NCI-H82 (cell line): ENCODE data around the gene CDH26.

ENCODE experiments used
- DNase-seq: peaks from one replicate; lab custom pipeline; 2025; lab: John Stamatoyannopoulos, UW

The CDH26 gene

DNA sequence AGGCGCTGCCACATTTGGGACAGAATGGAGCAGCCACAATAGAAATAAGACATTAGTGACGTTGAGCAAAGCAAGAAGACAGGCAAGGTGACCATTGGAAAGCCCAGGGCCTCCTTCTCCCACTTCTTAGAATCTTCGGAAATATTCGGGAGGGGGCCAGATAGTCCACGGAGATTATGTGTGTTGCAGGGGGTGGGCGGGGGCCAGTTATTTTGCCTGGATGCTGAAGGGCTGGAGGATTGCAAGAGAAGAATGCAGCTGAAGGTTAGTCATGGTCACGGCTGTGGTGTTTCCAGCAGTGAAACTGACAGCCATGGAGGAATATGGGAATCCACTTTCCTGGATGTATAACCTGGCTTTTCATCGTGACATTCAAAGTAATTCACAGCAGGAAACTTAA lies 88.6 kb downstream of the CDH26 start:
- no peak for DNase-seq

DNA sequence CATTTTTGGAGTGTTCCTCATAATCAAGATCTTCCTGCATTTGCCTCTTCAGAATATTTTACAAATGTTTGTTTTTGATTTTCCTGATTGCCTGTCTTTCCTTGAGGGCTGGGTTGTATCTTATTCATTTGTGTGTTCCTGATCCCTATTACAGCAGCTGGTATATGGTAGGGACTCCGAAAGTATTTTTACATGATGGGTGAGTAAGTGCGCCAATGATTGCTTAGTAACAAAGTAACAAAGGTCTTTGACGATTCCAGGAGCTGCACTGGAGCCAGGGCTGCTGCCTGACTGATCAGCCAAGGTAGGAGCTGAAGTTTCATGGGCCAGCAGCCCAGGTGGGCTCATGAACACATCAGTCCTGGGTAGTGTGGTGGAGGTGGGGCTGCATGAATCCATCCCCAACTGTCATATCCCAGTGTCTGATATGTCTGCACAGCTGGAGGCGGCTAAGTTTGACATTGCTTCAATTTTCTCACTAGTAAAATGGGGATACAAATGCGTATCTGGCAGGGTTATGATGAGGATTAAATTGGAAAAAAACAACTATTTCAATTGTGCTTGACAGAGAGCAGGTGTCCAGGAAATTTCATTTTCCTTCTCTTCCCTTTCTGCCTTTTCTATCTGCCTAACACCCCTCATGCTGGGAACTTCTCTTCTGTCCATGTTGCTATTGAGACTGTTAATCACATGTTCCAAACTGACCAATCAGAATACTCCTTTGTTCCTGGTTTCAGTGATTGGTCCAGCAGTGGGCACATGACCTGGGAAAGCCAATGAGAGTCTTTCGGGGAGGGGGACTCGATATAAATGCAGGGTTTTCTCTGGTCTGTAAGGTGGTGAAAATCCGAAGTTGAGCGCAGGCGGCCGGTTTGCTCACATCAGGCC lies 90.7 kb downstream of the CDH26 start:
- no peak for DNase-seq

DNA sequence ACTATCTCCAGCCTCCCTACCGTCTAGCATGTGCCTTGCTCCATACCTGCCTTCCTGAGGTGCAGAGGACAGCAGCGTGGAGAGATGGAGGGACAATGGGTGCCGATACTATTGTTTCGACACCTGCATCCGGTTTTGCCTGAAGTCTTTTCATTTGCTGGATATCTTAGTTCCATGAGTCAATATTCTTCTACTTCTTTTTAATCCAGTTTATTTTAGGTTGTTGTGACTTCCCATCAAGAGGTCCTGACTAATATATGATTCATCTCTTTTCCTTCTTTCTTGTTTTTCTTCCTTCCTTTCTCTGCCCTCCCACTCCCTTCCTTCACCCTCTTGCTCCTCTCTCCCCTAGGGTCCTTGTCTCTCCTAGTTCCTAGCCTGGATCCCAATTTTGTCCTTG lies 91.4 kb downstream of the CDH26 start:
- no peak for DNase-seq

DNA sequence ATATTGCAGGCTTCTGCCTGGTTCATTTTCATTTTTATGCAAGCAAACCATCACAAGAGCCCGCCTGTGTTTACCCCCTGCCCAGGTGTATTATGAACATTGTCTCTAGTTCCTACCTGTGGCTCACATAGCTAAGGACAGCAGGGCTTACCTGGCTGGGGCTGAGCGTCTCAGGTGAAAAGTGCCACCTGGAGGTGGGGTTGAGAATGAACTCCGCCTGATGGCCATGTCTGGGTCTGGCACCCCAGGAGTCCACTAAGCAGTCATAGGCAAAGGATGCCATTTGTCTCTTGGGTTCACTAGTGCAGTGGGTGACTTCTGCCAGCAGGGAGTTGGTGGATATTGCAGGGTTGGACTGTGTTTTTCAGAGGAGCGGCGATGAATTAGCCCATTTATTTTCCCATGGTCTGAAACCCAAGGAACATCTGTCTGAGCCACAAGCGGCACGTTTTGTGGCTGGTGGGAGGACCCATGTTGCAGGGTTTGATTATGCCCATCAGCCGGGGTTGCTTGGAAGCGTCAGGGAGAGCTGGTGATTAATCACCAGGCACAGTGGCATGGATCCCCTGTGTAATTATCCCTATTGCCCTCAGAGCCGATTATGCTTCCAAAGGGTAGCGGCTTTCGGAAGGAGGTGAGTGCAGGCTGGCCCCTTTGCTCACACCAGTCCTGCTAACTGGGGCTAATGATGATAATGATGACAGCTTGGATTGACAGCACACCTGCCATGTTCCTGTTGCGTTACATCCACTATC lies 92.1 kb downstream of the CDH26 start:
- peak; percentile 95 for DNase-seq

DNA sequence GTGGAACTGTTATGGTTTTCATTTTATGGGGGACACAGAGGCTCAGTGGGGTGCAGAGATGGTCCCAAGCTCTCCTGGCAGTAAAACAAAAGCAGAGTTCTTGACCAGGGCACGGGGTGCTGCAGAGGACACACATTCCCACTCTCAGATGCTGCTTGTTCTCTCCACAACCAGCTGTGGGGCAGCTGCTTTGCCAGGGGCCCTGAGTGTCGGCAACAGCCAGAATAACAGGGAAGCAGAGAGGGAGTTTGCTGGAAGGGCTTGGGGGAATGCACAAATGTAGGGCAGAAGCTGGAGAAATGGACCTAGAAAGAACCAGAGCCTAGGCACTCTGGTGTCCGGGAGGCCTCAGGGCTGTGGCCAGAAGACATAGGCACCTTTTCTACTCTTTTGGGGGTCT lies 93.7 kb downstream of the CDH26 start:
- no peak for DNase-seq

DNA sequence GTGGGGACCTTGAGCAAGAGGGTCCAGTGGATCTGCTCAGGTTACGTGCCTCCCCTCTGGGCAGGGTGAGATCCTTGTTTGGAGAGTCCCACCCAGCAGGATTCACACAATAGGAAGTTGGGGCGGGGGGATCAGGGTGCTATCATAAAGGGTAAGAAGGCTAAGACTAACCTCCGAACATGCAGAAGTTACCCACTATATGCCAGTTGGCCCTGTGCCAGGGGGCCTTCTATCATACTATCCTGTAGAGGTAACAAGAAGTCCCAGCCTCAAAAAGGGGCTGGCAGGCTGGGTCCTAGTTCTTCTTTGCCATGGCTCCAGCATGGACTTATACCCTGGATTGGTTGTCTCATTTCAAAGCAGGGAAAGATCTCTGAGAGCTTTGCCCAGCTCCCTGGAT lies 94.1 kb downstream of the CDH26 start:
- DNase-seq, result no peak

DNA sequence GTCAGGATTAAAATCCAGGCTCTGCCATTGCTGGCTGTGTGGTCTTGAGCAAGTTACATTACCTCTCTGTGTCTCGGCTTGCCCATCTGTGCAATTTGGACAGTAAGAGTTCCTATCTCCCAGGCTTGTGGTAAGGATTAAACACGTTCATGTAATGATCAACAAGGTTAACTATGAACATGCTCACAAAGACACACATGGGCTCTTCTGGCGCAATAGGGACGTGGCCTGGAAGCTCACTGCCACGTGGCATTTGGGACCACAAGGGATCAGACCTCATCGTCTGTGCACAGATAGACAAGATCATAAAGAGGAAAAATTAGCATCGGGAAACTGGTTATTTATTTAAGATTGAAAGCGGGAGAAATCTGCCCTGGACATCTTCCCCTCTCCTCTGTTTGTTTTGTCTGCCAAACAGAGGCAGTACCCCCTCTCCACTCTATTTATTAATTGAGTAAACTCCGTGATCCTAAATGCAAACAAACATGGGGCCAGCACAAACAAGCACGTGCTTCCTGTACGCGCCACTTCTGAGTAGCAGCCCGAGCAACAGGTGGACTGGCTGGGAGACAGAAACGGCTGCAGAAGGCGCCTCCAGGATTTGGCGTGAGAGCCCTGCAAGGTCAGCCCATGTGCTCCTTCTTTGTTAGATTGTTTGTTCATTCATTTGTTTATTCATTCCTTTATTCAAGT lies 95.0 kb downstream of the CDH26 start:
- peak; percentile 29 for DNase-seq

DNA sequence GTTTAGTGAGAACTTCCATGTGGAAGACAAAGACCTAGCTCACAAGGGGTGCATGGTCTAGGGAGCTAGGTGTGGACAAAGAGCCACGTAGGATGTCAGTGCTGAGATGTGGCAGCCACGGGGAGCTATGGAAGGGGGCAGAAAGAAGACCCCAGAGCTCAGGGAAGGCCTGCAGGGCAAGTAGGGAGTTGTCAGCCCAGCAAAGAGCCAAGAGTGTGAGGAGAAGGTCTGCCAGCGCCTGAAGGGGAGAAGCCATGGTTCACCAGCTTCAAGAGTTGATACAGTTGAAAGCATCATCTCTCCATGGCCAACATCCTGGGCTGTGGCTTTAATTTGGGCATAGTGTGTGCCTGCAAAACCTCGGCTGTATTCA lies 95.6 kb downstream of the CDH26 start:
- no peak for DNase-seq

DNA sequence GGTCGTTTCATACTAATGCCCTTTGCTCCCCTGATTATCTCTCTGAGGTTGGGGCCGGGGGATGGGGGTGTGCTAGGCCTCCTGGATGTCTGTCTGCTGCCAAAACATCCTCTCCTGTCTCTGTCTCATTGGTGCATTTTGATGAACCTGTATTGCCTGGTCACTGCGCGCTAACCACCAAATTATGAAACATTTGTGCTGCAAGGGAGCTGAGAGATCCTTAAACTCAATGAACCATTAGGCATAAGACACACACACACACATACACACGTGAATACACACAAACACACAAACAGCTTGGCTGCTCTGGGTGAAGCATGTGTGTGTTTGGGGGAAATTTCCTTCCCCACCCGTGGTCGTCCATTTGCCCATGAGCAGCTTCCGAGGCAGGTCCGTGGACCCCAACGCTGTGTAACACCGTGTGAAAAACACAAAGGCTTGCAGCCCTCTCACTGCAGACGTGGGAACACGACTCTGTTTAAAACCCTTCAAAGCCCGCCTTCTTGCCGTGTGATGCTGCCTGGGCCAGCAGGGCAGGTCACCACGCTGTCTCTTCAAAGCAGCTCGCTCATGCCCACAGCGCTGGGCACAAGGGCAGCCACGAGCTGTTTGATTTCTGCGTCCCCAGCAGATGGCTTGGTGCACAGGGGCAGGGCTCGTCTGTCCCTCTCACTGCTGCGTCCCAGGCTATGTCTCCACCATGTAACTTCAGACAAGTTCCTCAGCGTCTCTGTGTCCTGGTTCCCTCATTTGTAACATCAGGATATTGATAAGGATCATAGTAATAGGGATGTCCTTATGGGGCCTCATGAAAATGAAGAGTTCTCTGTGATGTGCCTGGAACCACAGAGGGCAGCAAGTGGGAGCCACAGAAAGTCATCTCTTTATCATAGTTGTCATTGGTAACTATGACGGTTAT lies 96.8 kb downstream of the CDH26 start:
- DNase-seq, result peak; percentile 33

DNA sequence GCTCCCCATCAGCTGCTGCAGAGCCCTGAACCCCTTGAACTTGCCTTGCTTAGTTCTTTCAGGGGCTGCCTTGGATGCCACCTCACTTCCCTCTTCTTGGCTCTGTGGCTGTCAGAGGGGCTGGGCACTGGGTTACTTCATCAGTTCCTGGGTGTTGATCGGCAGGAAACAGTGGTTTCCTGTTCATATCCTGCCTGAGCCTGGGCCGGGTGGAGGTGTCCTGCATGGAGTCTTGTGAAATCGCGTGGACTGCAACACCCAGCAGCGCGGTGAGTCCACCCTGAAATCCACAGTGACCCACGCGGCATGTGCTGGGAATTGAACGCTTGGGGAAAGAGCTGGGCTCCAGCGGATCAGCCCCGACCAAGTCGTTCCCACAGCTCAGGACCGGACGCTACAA lies 97.5 kb downstream of the CDH26 start:
- no peak for DNase-seq

DNA sequence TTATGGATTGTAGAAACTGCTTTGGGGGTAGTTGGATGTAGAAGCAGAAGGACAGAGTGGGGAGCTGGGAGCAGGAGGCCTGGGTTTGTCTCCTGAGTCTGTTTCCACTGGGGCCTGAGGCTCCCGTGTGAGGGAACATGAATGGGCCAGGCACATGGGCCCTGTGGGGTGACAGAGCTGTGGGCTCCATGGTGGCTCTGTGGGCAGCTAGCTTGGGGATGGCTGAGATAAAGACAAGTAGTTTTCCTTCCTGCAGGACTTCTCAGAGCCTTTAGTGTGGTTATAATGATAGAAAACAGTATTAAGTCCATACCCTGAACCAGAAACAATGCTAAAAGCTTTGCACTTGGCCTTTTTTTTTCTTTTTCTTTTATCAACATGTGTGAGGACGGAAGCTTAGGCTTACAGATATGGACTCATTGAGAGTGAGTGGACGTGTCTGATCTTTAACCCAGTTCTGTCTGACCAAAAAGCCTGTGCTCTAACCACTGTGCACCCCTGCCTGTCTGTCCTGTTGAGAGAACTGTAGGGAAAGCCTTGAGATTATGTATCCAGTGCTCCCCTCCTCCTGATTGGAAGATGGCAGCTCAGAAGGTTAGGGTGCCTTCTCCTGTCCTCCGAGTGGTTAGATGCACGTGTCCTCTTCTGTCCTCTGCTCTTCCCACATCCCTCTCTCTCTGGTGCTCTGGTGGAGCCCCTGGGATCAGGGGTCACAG lies 98.3 kb downstream of the CDH26 start:
- DNase-seq, result no peak

DNA sequence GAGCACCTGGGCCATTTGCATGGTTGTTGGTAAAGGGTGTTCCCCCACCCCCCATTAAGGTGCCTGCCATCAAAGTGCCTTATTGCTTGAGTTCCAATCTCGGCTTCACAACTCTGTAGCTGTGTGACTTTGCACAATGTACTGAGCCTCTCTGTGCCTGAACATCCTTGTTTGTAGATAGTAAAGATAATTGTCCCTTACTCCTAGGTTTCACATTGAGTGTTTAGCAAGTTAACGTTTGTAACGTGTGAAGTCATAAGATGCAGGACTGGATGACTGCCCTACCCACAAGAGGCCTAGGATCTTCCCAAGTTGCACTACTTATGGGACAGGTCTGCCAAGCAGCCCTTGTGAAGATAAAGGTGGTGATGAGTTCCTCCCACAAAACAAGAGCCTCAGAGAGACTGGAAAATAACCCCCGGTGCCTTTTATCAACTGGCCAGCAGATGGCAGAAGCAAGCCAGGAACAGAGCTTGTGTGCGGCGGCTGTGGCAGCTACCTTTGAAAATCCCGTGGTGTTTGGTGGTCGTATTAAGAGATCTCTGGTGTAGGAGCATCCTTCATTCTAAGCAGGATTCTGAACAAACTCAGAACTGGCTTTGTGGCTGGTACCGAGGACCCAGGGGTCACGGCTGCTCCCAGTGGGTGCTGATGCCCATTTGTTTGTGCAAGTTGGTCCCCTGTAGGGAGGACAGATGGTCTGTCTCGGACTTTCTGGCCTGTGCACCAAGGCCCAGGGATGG lies 99.1 kb downstream of the CDH26 start:
- peak; percentile 90 for DNase-seq

DNA sequence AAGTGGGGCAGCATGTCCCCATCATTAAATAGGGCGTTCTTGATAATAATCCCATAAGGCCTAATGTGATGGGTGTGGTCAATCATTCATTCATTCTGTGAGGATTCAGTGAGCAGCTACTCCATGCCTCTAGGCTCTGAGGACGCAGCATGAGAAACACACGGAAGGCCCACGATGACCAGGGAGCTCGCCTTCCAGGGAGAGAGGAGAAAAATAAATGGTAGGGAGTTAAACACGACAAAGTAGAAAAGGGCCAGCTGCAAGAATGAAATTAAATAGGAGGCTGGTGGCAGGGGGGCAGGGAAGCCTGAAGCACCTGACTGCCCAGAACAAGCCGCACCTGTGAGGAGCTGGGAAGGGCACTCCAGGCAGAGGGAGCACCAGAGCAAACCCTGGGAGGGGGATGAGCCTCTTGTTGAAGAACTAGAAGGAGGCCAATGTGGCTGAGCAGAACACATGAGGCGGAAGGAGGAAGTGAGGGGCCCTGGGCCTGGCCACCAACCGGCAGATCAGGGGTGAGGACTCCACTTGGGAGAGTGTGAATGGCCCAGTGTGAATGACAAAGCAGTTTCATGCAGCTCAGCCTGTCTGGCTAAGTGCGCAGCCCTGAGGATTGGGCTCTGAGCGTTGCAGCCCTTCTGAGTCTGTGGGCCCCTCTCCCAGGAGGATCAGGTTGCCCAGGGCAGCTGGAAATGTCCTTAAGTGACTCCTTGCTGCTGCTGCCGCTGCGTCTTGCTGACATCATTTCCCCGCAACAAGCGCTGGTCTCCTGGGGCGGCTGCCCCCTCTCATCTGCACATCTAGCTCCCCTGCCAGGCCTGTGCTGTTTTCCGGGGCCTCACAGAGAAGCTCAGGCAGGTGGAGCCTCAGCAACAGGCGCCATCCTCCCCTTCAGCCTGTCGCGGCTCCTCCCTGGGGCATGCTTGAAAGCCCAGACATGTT lies 99.9 kb downstream of the CDH26 start:
- DNase-seq, result peak; percentile 92

DNA sequence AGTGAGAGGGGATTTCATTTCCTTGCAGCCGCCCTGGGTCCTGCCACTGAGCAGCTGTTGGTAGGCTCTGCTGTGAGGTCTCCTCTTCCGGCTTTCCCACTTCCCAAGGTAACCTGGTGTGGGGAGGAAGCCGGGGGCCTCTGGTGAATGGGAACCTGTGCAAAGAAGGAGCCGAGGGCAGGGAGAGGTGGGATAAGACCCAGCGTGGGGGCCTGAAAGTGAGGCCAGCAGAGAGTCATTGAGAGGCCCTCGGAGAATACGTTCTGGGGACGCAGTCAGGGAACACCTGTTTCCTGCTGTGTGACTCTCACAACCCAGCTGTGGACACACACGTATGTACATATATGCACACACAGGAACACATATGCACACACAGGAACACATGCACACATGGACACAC lies 100.7 kb downstream of the CDH26 start:
- DNase-seq, result no peak

DNA sequence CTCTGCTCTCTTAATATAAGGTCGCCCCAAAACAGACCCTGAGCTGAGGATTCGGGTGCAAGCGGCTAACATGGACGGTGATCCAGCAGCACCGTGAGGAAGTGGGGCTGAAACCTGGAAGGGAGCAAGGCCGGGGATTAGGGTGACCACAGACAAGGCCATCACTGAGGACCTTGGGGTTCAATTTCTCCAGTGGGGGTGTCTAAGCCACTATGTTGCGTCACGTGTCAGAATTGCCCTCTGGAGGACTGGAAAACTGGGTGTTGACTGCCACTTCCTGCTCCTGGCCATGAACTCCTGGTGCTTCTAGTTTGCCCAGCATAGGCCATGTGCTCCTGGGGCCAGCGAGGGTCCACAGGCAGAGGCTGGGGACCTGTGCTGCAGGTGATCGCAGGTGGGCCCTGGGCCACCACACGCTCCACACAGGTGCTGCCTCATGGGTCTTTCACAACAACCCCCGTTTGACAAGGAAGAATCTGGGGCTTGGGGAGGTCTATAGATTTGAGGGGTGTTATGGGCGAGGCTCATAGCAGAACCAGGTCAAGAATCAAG lies 101.9 kb downstream of the CDH26 start:
- no peak for DNase-seq

DNA sequence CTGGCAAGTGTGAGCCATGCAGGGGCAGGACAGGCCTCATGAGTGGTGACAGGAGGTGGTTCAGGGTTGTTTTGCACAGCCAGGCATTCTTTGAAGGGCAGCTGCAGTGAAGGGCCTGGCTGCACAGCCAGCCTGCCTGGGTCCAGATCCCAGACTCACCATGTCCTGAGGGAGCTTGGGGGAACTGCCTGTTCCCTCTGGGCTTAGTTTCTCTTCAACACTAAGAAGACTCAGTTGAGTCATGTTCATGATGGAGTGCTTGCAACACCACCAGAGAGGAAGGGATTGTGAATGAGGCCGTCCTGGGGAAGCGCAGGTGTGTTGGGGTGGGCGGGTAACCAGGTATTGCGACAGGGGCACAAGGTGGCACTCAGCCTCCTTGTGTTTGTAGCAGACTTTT lies 102.4 kb downstream of the CDH26 start:
- no peak for DNase-seq

DNA sequence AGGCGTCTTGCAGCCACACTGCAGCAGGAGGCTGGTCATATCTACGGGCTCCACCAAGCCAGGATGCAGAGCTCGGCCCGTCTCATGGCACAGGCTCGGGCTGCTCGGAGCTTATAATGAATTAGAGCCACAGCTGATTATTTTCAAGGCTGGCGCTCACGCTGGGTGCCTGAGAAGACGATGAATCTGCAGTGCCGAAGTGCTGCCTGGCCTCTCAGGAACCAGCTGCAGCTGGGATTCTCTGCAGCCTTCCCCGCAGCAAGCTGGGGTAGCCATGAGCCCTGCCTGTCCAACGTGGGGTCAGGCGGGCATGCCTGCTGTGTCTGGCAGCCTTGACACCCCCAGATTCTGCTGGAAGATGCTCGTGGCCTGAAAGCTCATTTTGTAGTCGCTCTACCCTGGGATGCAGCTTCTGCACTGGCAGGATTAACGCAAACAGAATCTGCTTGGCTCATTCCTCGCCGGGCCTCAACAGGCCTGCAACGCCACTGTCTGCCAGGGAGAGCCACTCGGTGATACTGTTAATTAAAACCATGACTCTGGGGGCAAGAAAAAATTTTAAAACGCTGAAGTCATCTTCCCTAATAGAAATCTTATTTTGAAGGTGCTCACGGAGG lies 104.3 kb downstream of the CDH26 start:
- DNase-seq, result peak; percentile 22

DNA sequence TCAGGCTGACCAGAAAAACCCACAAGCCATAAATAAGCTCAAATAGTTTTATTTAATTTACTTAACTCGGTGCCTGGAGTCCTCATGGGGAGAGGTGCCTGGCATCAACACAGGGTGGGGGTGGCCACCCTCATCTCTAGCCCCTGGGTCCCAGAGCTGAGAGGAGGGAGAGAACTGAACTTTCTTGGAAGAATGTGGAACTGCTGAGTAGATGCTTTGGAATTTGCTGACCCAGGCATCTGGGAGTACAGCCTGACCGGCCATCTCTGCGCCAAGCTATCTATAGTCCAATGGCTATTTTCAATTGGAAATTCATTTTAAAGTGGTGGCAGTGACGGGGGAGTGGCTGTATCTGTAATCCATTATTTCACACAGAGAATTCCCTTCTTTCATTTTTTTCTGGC lies 104.8 kb downstream of the CDH26 start:
- DNase-seq, result no peak
